ENCODE measurements around the gene AGXT. TPM values are rescaled to one million over a fixed set of nuclear protein-coding genes. Genes with fewer than 3 reads are reported as not detected.

The AGXT gene
- total RNA-seq, 1 donor from 2014 or later, result not detected

DNA sequence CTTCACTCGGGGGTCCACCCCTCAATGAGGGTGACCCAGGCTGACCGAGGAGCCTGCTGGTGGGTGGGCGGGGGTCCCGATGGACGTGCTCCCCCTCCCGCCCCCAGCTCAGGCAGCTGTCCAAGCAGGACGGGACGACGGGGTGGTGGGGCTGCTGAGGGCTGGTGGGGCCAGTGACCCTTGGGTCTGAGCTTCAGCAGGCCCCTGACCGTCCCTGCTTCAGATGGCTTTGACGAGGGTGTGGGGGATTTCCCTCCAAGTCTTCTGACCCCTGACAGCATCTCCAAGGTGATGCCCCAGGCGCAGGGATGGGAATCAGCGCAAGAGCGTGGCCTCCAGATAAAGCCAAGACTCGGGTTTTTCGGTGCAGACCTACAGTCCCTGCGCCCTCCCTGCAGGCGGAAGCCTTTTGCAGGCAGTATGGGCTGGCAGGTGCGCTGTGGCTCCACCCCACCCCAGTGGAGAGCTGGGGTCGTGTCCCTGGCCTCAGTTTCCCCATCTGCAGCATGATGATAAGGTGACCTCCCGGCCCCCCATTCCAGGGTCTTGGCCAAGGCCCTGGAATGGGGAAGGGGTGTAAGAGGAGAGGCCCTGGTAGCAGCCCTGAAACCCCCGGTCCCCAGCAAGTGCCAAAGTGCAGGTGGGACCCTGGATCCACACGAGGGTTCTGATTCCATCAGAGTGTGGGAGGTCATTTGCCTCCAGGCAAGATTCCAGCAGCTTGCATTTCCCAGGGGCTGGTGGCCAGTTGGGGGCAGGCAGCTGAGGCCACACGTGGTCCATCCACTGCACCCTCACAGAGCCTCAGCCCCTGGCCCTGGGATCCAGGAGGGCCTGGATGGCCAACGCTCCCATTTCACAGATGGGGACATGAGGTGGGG, 46.3 kb downstream of the AGXT start:
- DNase-seq (ENCODE audit: low read depth), result no peak

DNA sequence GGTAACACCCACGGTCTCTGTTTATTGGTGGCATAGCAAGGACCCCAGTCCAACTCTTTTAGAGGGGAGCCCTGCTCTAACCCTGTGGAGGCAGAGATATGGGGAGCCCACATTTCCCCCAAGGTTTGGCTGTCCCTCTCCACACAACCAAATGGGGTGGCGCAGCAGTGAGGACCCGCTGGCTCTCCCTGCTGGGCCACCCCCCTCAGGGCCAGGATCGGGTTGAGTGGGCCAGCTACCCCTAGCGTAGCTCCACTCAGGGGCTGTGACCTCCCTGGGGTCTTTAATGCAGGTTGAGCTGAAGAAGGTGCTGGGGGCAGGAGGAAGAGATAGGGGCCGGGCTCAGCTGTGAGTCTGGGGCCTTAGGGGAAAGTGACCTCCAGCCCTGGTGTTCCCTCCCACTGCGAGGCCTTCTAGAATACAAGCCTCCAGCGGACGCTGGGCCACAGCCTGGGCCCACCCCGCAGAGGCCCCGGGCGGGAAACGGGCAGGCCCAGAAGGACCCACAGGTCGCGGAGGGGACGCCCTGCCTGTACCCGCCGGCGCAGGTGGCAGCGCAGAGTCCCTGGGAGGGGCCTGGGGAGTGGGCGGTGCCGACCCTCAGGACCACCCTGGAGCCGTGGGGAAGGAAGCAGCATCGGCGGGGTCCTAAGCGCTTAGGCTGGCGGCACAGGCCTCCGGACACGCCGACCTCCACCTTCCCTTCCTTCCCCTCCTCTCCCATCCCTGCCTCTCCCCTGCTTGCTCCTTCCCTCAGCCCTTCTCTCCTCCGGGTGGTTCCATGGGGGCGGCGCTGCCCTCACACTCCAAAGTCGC, 47.1 kb downstream of the AGXT start:
- no peak for DNase-seq (ENCODE audit: low read depth)

DNA sequence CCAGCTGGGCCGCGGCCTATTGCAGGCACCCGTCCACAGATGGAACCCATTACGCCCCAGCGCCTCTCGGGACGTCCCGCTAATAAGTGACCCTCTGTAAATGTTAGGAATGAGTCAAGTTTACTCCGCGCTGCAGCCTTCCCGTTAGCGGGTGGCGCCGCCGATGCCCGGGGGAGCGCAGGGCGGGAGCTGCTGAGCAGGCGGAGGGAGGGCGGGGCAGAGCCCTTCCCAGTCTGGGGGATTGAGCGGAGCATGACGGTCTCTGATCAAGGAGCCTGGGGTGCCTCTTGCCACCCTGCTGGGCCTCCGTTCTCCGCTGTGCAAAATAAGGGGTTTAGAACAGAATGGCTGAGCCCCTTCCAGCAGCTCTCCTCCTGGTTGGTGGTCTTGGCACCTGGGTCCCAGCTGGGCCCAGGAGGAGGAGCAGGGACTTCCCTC, 48.0 kb downstream of the AGXT start:
- DNase-seq (ENCODE audit: low read depth), result peak; percentile 63

DNA sequence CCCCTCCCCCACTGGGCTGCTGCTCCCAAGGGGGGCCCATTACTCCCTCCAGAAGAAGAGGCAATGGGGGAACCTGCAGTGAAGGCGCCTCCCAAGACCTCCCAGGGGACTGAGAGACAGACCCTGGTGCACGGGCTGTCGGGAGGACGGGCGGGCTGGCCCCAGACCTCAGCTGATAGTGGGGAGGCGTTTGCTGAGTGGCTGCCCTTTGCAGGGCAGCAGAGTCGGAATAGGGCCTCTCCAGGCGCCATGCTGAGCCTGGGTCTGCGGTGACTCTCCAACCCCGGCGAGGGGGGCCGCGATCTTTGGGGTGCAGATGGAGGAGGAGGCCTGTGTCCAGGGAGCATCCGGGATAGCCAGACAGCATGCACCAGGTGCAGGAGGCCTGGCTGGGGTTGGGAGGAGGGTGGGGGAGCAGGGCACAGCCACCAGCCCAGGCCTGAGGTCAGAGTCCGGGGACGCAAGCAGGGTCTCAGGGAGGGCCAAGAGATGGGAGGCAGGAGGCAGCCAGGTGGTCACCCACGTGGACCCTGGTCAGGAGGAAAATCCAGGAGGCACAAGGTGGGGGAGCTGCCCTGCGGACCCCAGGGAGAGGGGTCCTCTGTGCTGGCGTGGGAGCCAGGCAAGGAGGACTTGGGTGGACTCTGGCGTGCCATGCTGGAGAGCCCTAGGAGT, 48.5 kb downstream of the AGXT start:
- no peak for DNase-seq (ENCODE audit: low read depth)

DNA sequence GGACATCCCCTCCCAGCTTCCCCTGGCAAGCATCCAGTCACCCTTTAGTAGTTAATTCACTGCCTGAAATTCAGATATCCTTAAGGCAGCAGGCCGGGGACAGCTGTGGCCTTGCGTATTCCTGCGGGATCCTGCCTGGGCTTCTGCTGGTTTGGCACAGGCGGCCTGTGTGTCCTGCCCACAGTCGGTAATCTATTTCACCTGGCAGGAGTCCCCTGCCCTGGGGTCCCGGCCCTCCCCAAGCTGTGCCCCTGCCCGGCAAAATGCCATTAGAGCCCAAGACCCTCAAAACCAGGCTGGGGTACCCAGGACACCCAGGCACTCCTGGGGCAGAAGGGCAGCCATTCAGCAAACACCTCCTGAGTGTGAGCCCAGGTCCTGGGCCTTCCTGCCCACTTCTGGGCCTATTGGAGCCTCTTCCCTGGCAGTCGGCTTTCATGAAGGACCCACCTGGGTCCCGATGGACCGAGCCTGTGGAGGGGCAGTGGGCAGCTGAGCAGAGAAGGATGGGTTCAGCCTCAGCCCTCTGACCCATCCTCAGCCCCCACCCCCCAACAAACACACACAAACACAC, 49.1 kb downstream of the AGXT start:
- no peak for DNase-seq (ENCODE audit: low read depth)

DNA sequence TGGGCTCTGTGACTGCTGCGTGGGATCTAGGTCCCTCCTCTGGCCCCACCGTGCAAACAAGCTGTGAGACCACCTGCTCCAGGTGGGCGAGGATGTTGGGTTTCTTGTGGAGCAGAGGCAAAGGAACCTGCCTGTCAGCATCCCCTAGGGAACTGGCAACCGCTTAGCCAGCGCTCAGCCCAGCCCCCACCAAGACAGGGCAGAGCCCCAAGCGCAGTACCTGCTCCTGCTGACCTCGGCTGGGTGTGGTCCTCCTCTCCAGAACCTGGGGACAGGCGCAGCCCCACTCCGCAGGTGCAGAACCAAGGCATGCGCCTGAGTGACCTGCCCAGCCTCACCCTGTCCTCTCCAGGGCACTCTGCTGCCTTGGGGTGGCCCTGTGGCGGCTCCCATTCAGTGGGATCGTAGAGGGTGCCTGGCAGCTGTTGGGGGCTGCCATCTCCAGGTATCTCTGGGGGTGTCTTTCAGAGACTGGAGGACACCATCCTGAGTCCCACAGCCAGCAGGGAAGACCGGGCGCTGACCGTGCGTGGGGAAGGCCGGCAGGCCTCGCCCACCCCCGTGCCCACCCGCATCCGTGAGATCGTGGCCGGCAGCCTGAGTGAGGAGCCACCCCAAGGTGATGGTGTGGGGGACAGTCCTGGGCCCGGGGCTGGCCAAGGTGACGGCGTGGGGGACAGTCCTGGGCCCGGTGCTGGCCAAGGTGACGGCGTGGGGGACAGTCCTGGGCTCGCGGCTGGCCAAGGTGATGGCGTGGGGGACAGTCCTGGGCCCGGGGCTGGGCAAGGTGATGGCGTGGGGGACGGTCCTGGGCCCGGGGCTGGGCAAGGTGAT, 49.9 kb downstream of the AGXT start:
- DNase-seq (ENCODE audit: low read depth), result no peak

DNA sequence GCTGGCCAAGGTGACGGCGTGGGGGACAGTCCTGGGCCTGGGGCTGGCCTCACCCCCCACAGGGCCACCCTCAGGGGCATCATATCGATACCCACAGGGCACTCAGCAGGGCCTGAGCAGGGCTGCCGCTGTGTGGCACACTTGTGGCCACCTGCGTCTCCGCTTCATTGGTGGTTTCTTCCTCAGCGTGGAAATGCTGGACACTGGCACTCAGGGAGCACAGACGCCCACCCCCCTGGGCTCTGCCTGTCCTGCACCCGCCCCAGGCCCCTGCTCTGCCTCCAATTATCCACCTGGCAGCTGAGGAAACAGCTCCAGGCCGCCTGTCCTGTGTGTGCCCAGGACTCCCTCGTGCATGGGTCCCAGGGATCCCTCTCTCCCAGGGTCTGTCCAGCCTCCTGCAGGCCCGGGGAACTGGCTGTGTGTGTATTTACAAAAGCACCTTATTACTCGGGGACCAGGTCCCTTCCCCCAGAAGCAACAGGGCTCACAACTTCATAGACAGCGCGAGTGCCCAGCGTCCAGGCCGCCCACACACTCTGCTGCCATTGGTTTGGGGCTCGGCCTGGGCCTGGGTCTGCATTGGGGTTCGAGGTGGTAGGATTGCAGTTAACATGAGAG, 50.6 kb downstream of the AGXT start:
- no peak for DNase-seq (ENCODE audit: low read depth)

DNA sequence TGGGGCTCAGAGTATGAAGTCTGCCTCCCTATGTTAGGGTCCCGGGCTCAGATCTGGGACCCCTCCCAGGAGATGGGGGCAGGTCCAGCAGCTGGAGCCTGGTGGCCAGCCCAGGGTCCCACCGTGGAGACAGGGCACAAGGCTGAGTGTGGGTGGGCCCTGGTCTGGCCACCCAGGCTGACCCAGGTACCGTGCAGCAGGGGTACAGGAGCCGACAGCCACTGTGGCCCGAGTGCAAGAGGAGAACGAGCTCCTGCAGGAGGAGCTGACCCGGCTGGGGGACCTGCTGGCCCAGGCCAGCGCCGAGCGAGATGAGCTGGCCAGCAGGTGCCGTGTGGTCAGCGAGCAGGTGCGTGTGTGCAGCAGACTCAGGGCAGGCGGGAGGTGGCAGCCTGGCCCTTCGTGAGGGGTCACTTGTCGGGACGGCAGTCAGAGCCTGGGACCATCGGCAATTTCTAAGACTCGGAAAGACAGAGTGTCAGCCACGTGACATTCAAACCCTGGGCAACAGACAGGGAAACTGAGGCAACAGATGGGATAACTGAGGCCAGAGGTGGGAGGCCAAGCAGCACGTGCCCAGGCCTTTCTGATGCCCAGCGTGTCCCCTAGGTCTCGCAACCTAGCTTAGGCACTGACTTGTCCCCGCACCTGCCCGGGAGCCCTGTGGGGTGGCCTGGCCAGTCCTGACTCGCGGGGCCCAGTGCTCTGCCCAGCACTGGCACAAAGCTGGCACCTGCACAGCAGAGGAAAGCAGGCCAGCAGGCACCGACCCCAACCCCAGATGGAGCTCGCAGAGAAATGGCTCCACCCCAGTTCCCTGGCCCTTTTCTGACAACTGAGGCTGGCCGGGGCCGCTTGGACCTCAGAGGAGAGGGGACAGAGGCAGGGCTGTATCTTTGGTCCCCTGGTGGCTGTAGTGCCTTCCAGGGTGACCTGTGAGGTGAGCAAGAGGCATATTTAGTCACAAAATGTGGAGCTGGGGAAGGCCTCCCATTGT, 51.5 kb downstream of the AGXT start:
- no peak for DNase-seq (ENCODE audit: low read depth)

DNA sequence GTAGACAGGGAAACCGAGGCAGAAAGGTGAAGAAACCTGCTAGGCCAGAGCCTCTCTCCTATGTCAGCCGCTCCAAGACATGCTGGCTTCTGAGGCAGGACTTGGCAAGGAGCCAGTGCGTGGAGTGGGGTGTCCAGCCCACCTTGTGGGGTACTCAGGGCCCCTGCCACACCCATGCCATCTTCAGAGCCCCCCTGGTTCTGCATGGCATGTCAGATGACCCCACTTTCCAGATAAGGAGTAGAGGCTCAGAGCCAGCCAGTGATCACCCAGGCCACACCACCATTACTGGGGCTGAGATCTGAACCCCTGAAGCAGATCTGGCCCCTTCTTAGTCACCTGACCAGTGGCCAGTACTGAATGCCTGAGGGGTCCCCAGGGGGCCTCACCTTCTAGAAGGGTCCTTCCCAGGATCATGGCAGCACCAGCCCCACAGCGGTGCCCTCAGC, 52.2 kb downstream of the AGXT start:
- DNase-seq (ENCODE audit: low read depth), result no peak

DNA sequence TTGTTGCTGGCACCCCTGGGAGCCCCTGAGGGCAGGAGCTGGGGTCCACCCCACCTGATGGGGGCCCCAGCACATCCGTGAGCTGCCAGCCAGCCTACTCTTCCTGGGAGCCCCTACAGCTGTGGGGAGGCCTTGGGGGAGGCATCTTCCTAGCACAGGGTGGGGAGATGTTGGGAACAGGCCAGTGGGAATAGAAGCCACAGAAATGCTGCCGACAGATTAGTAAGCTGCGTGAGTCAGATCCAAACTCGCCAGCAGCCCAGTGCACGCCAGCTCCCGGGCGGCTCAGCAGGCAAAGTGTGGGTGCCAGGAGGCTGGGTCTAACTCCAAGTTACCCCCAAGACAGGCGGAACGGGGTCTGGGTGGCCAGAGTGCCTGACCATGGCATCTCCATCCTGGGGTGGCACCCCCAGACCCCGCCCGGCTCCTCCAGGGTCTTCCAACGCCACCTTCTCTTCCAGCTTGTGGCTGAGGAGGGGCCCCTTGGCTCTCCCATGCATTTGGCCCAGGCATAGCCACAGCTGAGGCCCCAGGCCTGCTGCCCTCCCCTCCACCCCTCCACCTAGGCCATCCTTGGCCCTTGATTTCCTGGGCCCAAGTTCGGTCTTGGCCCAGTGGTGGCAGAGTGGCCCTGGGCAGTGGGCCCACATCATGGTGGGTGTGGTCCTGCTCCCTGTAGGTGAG, 52.8 kb downstream of the AGXT start:
- peak; percentile 64 for DNase-seq (ENCODE audit: low read depth)

DNA sequence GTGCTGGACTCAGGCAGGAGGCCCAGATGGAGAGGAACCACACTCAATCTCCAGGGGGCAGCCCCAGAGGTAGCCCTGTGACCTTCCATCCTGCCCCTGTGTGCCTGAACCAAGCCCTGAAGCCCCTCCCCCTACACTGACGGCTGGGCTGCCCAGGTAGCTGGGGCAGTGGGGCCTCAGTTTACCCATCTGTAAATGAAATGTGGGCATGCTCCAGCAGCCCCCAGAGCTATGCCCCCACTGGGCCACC, 53.3 kb downstream of the AGXT start:
- no peak for DNase-seq (ENCODE audit: low read depth)

DNA sequence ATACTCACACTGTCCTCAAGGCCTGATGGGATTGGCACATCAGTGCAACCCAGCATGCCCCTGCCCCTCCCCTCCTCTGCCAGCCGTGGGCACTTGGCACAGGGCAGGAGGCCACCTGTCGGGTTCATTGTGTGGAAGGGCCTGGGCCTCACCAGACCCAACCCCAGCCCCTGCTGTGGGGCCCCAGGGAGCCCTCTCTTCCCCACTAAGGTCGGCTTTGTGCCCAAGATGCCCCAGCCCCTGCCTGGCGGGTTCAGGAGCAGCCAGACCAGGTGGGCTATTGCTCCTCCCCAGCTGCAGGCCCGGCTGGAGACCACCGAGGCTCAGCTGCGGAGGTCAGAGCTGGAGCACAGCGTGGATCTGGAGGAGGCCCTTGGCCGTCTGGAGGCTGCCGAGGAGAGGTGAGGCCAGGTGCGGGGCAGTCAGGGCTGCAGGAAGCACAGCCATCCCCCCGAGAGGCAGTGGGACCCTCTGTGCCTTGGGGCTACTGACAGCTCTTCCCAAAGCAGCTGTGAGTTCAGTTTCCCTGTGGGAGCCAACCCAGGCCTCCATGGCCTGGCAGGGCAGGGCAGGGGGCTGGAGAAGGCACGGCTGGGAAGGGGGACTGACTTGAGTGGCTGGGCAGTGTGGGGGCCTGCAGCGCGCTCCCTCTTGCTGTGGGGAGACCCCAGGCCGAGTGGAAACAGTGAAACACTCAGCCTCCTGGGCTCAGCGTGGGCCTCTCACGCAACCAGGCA, 53.8 kb downstream of the AGXT start:
- no peak for DNase-seq (ENCODE audit: low read depth)

DNA sequence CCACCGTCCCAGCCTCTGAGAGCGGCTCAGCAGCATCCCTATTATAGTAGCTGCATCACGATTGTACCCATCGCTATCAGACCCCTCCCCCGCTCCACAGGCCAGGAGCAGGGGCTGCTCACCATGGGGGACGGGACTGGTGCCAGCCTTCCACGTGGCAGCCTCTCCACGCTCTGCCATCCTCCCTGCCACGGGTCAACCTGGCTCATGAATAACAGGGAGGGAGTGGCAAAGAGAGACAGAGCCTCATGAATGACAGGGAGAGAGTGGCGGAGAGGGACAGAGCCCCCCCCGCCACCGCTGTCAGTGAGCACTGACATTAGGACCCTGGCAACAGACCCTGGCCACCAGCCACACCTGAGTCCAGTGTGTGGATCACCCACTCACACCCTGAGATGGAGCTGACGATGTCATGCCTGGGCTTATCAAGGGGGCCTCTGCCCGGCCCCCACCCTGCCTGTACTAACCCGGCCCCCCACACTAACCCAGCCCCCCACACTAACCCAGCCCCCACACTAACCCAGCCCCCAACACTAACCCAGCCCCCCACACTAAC, 54.4 kb downstream of the AGXT start:
- DNase-seq (ENCODE audit: low read depth), result no peak

DNA sequence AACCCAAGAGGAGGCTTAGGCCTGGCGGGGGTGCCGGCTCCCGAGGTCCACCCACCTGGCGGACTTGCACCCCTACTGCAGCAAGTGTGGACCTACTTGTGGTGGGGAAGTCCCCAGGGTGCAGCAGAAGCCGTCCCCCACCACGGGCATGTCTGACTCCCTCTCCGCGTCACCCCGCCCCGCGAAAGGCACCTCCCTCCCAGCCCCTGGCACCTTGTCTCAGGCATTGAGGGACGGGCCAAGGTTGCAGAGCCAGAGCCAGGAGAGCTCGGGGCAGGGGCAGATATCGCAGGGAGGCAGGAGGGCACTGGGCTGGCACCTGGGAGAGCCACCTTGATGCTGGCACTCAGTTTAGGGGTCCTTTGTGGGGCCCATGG, 56.6 kb downstream of the AGXT start:
- DNase-seq (ENCODE audit: low read depth), result no peak

DNA sequence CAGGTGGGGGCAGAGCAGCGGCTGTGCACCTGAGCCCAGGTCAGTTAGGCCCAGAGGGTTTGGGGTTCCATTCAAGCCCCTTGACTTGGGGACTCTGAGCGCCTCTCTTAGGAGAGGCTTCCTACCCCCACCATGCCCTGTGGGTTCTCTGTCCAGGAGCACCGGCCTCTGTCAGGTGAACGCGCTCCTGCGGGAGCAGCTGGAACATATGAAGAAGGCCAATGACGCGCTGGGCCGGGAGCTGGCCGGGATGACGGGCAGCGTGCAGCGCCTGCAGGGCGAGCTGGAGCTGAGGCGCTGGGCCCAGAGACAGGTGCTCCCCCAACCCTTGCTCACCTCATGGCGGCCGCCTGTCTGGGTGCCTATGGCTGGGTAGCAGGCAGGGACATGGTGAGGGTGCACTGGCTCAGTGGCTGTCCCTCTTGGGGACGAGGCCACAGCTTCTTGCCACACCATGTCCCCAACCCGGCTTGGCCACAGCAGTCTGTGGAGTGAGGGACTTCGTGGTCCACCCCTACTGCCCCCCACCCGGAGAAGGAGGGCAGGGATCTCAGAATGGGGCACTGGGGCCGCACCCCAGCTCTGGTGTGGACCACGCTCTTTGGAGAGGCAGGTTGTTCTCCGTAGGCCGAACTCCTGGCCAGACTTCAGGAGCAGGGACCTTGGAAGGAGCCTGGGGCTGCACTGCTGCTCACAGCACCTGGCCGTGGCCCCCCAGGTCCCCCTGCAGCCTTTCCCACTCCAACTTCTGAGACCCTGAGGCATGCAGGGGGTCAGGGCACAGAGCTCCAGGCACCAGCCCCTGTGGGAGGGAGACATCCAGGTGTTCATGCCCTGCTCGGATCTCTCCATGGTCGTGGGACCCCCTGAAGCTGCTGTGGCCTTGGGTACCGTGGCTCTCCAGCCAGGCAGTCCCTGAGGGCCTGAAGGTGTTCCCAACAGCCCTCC, 57.2 kb downstream of the AGXT start:
- no peak for DNase-seq (ENCODE audit: low read depth)

DNA sequence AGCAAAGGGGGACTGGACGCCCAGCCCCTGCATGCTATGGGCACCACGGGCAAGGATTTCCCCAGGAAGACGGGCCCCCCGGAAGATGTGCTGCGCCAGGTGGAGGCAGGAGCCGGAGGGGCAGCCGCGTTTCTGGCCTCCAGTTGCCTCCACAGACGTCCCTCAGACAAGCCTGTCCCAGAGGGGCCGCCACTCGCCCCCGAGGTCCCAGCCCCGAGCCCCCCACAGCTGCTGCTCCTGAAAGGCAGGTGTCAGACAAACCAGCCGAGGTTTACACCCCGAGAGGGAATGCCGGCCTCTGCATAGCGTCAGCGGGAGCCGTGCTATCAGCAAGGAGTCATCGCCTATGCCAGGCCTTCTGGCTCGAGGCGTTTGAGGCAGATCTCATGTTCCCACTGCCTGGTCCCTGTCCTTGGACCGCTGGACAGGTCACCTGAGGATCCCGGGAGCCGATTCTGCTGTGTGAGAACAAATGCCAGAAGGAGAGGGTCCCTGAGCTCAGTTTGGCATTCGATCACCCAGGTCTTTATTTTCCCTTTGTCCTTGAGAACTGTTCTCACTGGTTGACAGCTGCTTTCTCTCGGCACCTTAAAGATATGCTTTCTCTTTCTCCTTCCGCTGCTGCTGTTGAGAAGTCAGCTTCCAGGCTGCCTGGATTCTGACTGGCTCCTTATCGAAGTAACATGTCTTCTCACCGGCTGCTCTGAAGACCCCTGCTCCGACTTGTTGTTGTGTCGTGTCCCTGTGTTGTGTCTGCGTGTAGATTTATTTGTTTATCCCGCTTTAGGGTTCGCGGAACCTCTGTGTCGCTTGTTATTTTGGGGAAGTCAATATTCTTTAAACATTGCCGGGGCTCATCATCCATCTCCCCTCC, 58.1 kb downstream of the AGXT start:
- DNase-seq (ENCODE audit: low read depth), result no peak
